22Rv1 (cell line): ENCODE results near the gene CBX3.
"Not testable (repeated sequence)": the region's sequence is repeated elsewhere in the genome, so short reads cannot be mapped to it uniquely, and the experiment has no call there.

ENCODE experiments used
- H3K27ac ChIP-seq: fragments of 450-650 bp; 2 replicates; pipeline ENCODE4 v1.5.1; 2017
- CTCF ChIP-seq: fragments of 450-650 bp; IDR thresholded peaks from 2 replicates; pipeline ENCODE4 v1.5.1; 2017; ENCODE audit warnings: mild to moderate bottlenecking
- ZFX ChIP-seq: fragments of 450-650 bp; IDR thresholded peaks from 2 replicates; pipeline ENCODE4 v1.6.1; 2017; ENCODE audit warnings: antibody characterized with exemption, borderline replicate concordance

CBX3 gene

DNA sequence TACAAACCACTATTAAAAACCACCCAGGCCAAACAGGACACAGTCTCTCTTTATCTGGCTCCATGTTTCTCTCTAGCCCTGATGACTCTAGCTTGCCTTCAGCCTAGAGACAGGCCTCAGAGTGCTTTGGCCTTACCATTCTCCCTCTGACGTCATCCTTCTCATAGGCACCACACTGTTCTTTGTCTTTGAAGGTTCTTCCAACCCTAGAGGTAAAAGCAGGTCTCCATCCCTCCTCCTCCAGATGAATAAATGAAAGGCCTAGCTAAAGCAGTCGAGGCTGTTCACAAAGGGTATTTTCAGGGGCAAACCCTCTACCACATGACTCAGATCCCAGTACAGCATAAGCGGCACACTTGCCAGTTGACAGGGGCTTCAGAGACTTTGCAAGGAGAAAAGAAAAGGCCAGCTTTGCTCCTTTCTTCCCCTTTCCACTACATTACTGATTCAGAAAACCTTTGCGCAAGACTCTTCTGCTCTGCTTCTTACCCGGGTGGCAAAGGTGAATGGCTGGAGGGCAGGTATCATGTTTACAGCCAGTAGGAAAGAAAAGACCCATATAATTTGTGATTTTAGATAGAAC, 34.8 kb upstream of the CBX3 start:
- H3K27ac ChIP-seq: peak overlapping the region; percentile 44
- TF ChIP-seq ZFX: no peak

DNA sequence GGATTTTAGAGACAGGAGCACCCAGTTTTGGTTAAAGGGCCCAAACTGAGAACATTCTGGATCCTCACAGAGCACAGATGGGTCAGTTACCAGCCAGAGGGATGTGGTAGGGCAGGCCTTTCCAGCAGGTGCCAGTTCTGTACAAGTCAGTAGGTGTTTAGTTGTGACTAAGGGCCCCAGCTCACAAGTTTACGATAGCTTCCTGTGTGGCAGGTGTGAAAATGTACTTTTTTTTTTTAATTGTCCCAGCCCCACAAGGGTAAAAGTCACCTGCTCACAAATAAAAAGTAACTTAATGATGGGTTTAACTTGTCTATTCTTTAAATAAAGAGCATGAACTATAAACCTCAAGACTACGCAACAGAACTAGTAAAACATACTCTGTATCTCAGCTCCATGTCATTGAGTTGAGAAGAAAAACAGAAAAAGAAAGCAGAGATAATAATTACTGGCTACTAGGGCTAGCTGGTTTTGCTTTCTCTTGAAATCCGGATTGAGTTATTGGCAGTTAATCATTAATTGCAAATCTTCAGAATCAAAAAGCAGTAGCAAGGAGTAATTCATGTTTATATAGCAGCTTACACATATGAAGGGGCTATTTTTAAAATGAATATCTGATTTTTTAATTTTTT, 34.1 kb upstream of the CBX3 start:
- no peak for TF ChIP-seq CTCF
- TF ChIP-seq ZFX: no peak
- peak overlapping the region; percentile 44 for H3K27ac ChIP-seq

GRCh38 chr7:26168458-26169023, 33.0 kb upstream of the CBX3 start:
- no peak overlapping the region for H3K27ac ChIP-seq
- no peak for TF ChIP-seq ZFX
- no peak for TF ChIP-seq CTCF

- TF ChIP-seq CTCF (no peak), ZFX (no peak)
- no peak overlapping the region for H3K27ac ChIP-seq
These were observed 32.3 kb upstream of the CBX3 start for GRCh38 chr7:26169271-26169670.

DNA sequence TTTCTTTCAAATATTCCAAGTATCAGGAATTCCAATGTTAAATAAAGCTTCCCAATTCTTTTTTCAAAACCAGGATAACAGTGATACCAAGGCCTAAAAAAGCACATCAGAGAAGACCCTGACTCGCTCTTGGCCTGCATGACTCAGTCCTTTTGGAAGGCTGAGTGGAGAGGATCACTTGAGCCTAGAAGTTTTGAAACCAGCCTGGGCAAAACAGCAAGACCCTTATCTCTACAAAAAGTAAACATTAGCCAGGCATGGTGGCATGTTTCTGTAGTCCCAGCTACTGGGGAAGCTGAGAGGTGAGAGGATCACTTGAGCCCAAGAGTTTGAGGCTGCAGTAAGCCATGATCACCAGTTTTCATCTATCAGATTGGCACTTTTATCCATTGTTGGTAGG, 30.9 kb upstream of the CBX3 start:
- no peak overlapping the region for H3K27ac ChIP-seq
- TF ChIP-seq CTCF: no peak
- no peak for TF ChIP-seq ZFX

DNA sequence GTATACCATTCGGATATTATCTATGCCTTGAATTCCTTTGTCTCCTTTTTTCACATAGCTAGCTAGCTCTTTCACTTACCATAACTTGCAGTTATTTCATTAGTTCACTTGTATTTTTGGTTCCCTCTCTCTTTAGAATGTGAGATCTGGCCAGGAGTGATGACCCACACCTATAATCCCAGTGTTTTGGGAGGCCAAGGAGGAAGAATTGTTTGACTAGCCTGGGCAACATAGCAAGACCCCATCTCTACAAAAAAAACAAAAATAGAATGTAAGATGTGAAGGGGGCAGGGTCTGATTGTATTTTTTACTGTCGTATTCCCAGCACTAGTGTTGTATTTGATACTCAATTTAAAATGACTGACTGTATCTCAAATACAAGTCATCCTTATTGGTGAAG, 29.9 kb upstream of the CBX3 start:
- TF ChIP-seq CTCF (no peak), ZFX (no peak)
- H3K27ac ChIP-seq: no peak overlapping the region

- H3K27ac ChIP-seq: no peak overlapping the region
- TF ChIP-seq ZFX (no peak), CTCF (no peak)
These were observed 29.5 kb upstream of the CBX3 start for GRCh38 chr7:26172048-26172447.

GRCh38 chr7:26175903-26176302, 25.6 kb upstream of the CBX3 start:
- not testable (repeated sequence) for H3K27ac ChIP-seq

DNA sequence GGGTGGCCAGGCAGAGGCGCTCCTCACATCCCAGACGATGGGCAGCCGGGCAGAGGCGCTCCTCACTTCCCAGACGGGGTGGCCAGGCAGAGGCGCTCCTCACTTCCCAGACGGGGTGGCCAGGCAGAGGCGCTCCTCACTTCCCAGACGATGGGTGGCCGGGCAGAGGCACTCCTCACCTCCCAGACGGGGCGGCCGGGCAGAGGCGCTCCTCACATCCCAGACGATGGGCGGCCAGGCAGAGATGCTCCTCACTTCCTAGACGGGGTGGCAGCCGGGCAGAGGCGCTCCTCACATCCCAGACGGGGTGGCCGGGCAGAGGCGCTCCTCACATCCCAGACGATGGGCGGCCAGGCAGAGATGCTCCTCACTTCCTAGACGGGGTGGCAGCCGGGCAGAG, 24.8 kb upstream of the CBX3 start:
- not testable (repeated sequence) for H3K27ac ChIP-seq

DNA sequence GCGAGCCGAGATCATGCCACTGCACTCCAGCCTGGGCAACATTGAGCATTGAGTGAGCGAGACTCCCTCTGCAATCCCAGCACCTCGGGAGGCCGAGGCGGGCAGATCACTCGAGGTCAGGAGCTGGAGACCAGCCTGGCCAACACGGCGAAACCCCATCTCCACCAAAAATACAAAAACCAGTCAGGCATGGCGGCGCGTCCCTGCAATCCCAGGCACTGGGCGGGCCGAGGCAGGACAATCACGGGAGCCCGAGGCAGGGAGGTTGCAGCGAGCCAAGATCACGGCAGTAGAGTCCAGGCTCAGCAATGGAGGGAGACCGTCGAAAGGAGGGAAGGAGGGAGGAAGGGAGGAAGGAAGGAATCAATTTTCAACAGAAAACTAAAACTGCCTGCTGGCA, 24.3 kb upstream of the CBX3 start:
- H3K27ac ChIP-seq: not testable (repeated sequence)
